ENCODE measurements around the gene PARD3. TPM values are rescaled to one million over a fixed set of nuclear protein-coding genes. Genes with fewer than 3 reads are reported as not detected.

The PARD3 gene
- total RNA-seq, 2 donors from 2014 or later, result 59.6 to 74.6 TPM

- no peak for DNase-seq
- H3K27ac Mint-ChIP-seq, result peak overlapping the region; percentile 26
Measured at GRCh38 chr10:34677132-34677531, 138.0 kb downstream of the PARD3 start.

DNA sequence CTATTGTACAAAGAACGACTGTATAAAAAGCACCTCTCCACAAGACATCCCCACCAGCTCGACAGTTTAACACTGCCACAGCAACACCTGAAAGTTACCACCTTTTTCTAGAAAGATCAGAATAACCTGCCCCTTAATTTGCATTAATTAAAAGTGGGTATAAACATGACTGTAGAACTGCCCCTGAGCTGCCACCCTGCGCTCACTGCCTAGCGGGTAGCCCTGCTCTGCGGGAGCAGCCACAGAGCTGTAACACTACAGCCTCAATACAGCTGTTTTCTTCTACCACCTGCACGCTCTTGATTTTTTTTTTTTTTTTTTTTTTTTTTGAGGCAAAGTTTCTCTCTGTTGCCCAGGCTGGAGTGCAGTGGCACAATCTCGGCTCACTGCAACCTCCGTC, 140.9 kb downstream of the PARD3 start:
- no peaks in the 10 kb centered on the region for H3K36me3 ChIP-seq (ENCODE audit: control insufficient read depth, insufficient read depth, low read length)
- H3K36me3 Mint-ChIP-seq (ENCODE audit: low read depth), result no peaks in the 10 kb centered on the region
- H3K27ac Mint-ChIP-seq, result no peak overlapping the region
- no peaks in the 10 kb centered on the region for H3K27me3 ChIP-seq (ENCODE audit: control insufficient read depth, insufficient read depth, low read length, poor library complexity, severe bottlenecking)
- no peak for DNase-seq
- no peak overlapping the region for H3K4me3 Mint-ChIP-seq
- H3K4me3 ChIP-seq (ENCODE audit: low read length), result no peak overlapping the region
- no peaks in the 10 kb centered on the region for H3K27me3 Mint-ChIP-seq (ENCODE audit: insufficient read depth)
- H3K4me1 Mint-ChIP-seq, result peaks cover 9% of the 10 kb centered on the region
- H3K4me1 ChIP-seq (ENCODE audit: control insufficient read depth, insufficient read depth, low read length), result no peaks in the 10 kb centered on the region
- H3K9me3 ChIP-seq (ENCODE audit: control insufficient read depth, low read length), result no peaks in the 10 kb centered on the region
- WGBS, 2 experiments (ENCODE audit: insufficient coverage in 1 of 2, insufficient read length in 1 of 2), result 88 to 96% methylated on average over 2 to 8 of the region's 8 CpGs
- no peak overlapping the region for H3K9ac ChIP-seq (ENCODE audit: extremely low read depth, low read length, poor library complexity, severe bottlenecking)
- H3K9me3 Mint-ChIP-seq, result no peaks in the 10 kb centered on the region
- H3K27ac ChIP-seq (ENCODE audit: low read depth, low read length), result no peak overlapping the region
- TF ChIP-seq, protein P1, sequence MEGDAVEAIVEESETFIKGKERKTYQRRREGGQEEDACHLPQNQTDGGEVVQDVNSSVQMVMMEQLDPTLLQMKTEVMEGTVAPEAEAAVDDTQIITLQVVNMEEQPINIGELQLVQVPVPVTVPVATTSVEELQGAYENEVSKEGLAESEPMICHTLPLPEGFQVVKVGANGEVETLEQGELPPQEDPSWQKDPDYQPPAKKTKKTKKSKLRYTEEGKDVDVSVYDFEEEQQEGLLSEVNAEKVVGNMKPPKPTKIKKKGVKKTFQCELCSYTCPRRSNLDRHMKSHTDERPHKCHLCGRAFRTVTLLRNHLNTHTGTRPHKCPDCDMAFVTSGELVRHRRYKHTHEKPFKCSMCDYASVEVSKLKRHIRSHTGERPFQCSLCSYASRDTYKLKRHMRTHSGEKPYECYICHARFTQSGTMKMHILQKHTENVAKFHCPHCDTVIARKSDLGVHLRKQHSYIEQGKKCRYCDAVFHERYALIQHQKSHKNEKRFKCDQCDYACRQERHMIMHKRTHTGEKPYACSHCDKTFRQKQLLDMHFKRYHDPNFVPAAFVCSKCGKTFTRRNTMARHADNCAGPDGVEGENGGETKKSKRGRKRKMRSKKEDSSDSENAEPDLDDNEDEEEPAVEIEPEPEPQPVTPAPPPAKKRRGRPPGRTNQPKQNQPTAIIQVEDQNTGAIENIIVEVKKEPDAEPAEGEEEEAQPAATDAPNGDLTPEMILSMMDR (conservative IDR thresholded peaks at IDR 0.05), result no peak

More at GRCh38 chr10:34677132-34677531, 138.0 kb downstream of the PARD3 start:
- TF ChIP-seq, protein P1 (conservative IDR thresholded peaks at IDR 0.05), result no peak
- no peak overlapping the region for H3K27ac ChIP-seq (ENCODE audit: low read depth, low read length)
- no peaks in the 10 kb centered on the region for H3K36me3 ChIP-seq (ENCODE audit: control insufficient read depth, insufficient read depth, low read length)
- no peaks in the 10 kb centered on the region for H3K4me1 ChIP-seq (ENCODE audit: control insufficient read depth, insufficient read depth, low read length)
- Mint-ChIP-seq H3K36me3 (ENCODE audit: low read depth) (no peaks in the 10 kb centered on the region), H3K4me1 (peaks cover 26% of the 10 kb centered on the region), H3K27me3 (ENCODE audit: insufficient read depth) (no peaks in the 10 kb centered on the region), H3K9me3 (no peaks in the 10 kb centered on the region), H3K4me3 (no peak overlapping the region)
- H3K4me3 ChIP-seq (ENCODE audit: low read length), result no peak overlapping the region
- no peaks in the 10 kb centered on the region for H3K27me3 ChIP-seq (ENCODE audit: control insufficient read depth, insufficient read depth, low read length, poor library complexity, severe bottlenecking)
- H3K9ac ChIP-seq (ENCODE audit: extremely low read depth, low read length, poor library complexity, severe bottlenecking), result no peak overlapping the region
- H3K9me3 ChIP-seq (ENCODE audit: control insufficient read depth, low read length), result no peaks in the 10 kb centered on the region

DNA sequence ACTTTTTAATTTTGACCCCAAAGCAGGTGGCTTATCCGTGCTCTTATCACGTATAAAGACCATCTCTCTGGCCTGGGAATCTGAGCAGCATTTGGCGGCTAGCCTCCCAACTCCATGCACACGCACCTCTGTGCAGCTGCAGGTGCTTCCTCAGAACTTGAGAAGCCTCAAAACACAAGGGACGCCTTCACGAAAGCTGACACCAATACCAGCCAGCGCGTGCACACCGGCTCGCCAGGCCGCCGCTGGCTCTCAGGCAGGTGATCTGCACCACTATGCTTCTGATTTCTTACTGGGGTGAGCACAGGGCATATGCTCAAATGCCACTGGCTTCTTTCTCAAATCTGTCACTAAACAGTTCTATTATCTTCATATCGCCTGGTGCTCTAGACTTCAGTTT, 145.0 kb downstream of the PARD3 start:
- peaks cover 5% of the 10 kb centered on the region for H3K4me1 ChIP-seq (ENCODE audit: control insufficient read depth, insufficient read depth, low read length)
- no peak overlapping the region for H3K27ac ChIP-seq (ENCODE audit: low read depth, low read length)
- no peaks in the 10 kb centered on the region for H3K36me3 ChIP-seq (ENCODE audit: control insufficient read depth, insufficient read depth, low read length)
- H3K4me1 Mint-ChIP-seq, result peaks cover 27% of the 10 kb centered on the region
- no peak overlapping the region for H3K27ac Mint-ChIP-seq
- H3K4me3 Mint-ChIP-seq, result no peak overlapping the region
- no peak overlapping the region for H3K4me3 ChIP-seq (ENCODE audit: low read length)
- DNase-seq, result no peak
- no peaks in the 10 kb centered on the region for H3K27me3 ChIP-seq (ENCODE audit: control insufficient read depth, insufficient read depth, low read length, poor library complexity, severe bottlenecking)
- no peaks in the 10 kb centered on the region for H3K36me3 Mint-ChIP-seq (ENCODE audit: low read depth)
- H3K9ac ChIP-seq (ENCODE audit: extremely low read depth, low read length, poor library complexity, severe bottlenecking), result no peak overlapping the region
- no peaks in the 10 kb centered on the region for H3K9me3 Mint-ChIP-seq
- TF ChIP-seq, protein P1 (conservative IDR thresholded peaks at IDR 0.05), result no peak
- no peaks in the 10 kb centered on the region for H3K27me3 Mint-ChIP-seq (ENCODE audit: insufficient read depth)
- 92 to 93% methylated on average over 12 to 13 of the region's 13 CpGs for WGBS, 2 experiments (ENCODE audit: insufficient coverage in 1 of 2, insufficient read length in 1 of 2)
- no peaks in the 10 kb centered on the region for H3K9me3 ChIP-seq (ENCODE audit: control insufficient read depth, low read length)

All from endodermal cell (in vitro differentiated cells).